ENCODE results near the gene REELD1.

The REELD1 gene

DNA sequence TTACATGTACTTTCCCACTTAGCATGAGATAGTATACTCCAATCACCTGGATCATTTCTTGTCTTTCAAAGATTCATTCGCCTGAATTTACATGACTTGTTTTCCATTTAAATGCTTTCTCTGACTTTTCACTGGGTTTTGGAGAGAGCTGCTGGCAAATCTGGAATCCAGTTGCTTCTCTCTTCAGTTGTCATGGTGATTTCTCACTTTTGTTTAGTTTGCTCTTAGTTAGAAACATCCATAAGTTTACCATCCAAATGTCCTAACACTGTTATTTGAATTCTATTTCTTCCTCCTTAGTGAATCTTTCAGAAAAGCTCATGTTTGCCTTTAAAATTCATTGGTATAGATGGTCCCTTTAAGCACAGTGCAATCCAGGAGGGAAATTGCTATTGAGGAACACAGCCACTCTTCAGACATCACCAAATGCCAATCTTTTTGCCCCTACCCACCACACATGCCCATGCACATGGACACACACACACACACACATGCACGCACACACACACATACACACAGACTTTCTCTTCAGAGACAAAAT is 51.7 kb downstream of the REELD1 start:
- no peak for DNase-seq (ENCODE audit: low read depth in 2 of 2)

DNA sequence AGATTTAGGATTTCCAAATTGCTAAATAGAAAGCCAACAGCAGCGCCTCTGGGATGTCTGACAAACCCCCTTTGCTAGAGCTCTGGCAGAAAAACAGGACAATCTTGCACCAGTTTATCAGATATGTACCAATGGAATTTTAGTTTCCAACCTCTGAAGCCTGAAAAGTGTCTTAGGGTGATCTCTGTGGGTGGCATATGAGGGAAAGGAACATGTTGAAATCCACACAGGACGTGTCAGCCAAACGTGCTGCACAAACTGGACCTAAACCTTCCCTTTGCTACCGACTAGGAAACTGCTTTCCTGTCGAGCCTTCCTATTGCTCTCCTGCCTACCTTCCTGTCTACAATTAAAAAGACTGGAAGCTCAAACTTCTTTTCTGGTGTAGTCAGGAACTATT is 53.5 kb downstream of the REELD1 start:
- DNase-seq (ENCODE audit: low read depth in 2 of 2) = no peak

GRCh38 chr4:146269228-146269653 is 54.9 kb downstream of the REELD1 start:
- DNase-seq (ENCODE audit: low read depth in 2 of 2) = no peak

GRCh38 chr4:146271466-146271865 is 57.1 kb downstream of the REELD1 start:
- no peak for DNase-seq (ENCODE audit: low read depth in 2 of 2)

DNA sequence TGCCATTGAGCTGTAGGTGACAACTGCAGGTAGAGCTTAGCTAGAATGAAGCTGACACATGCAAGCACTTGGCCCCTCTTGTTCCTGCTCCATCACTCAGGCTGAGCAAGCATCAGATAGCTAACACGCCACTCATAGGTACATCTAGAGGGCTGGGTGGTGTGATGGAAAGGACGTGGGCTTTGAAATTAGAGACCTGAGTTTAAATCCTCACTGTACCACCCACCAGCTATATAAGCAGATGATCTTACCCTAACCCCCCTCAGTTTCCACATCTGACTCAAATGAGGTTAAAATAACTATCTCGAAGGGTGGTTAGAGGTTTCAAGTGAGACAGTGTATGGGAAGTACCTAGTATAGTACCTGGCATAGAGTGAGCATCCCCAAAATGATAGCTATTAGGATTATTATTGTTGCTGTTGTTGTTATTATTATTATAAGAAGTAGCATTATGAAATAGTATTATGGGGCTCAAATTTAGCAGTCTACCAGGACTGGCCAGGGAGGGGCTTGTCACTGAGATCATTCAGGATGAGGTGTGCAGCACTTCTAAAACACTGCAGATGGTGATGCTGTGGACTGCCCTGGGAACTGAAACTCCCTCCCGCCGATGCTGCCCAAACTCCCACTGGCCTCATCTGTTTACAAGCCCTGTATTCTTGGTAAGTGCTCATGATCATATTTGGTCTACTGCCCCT is 59.0 kb downstream of the REELD1 start:
- no peak for DNase-seq (ENCODE audit: low read depth in 2 of 2)

DNA sequence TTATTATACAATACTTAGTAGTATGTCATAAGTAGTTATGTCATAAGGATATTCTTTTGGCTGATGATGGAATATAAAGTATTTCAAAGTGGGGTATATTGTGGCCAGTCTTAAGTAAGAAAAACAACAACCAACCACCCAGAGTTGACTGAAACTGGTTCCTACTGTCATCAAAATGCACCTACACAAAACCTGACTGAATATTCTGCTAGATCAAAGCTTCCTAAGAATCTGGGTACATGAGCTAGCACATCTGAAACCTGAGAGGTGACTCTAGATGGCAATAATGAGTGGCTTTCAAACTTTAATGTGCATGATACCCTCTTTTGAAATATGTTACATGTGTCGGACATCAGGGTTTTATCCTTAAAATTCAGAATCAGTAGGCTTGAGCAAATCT is 60.4 kb downstream of the REELD1 start:
- no peak for DNase-seq (ENCODE audit: low read depth in 2 of 2)

DNA sequence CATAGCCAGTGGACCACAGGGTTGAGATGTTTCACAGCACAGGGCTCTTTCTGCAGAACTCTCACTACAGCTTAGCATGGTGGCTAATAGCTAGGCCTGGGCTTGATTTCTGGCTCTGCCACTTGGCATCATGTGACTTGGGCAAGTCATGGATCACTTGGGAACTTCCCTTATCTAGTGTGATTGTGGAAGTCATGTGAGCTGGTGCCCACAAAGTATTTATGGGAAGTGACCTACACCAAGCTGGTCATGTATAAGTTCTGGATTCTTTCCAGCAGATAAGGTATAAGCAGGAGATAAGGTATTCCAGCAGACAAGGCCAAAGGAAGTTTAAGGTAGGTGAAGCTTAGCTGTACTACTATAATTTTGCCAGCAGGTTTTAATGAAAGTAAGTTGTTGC is 61.0 kb downstream of the REELD1 start:
- no peak for DNase-seq (ENCODE audit: low read depth in 2 of 2)

- no peak for DNase-seq (ENCODE audit: low read depth in 2 of 2)
These were observed 64.6 kb downstream of the REELD1 start for GRCh38 chr4:146278986-146279385.
